Measurements from ENCODE around the gene GNAL.

Gene GNAL

DNA sequence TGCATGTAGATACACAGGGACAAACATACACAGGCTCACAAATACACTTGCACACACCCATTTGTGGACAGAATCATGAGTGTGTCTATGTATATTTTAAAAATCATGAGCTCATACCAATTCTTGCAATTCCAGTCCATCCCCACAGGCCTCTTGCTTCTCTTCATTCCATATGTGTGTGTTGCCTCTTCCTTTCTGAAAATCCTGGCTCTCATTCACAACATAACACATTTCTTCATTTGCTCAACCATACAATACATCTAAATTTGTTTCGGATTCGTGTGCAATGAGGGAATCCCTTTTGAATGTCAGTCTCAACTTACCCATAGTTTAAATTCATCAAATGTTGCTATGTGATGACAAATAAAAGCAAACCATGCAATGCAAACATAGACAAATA is 51.4 kb downstream of the GNAL start:
- no peak for DNase-seq (ENCODE audit: low spot score)
- ChIA-PET CTCF (interaction anchor here (0.6 to 1.5 kb wide), 3 partner anchors 85 to 99 kb away, joined by 3 to 9 read pairs (median 5); no protein-coding TSS in a partner anchor), POLR2A (ENCODE audit: low non-redundant PET) (no interaction called here)

DNA sequence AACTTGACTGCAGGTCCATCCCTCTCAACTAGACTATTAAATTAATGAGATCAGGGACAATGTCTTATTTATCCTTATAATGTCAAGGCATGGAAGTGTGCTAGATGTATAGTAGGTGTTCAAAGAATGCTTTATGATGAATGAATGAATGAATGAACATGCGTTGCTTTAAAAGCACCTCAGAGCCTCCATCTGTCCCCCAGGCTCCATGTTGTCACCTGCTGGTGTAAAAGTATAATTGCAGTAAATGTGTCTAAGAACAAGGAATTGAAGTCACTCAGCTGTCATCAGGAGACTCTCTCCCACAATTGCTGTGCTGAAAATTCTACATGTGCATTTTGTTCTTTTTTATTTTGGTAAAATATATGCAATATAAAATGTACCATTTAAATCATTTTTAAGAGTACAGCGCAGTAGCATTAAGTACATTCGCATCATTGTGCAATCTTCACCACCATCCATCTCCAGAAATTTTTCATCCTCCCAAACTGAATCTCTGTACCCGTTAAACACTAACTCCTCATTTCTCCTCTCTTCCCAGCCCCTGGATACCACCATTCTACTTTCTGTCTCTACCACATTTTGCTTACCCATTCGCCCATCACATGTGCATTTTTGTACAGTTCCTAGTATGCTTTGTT is 52.6 kb downstream of the GNAL start:
- ChIA-PET POLR2A (ENCODE audit: low non-redundant PET) (no interaction called here), CTCF (interaction anchor here (0.6 to 1.7 kb wide), 3 partner anchors 9 to 86 kb away, joined by 3 to 7 read pairs (median 6); no protein-coding TSS in a partner anchor)
- peak; percentile 35 for DNase-seq (ENCODE audit: low spot score)
- TF ChIP-seq, protein P1, sequence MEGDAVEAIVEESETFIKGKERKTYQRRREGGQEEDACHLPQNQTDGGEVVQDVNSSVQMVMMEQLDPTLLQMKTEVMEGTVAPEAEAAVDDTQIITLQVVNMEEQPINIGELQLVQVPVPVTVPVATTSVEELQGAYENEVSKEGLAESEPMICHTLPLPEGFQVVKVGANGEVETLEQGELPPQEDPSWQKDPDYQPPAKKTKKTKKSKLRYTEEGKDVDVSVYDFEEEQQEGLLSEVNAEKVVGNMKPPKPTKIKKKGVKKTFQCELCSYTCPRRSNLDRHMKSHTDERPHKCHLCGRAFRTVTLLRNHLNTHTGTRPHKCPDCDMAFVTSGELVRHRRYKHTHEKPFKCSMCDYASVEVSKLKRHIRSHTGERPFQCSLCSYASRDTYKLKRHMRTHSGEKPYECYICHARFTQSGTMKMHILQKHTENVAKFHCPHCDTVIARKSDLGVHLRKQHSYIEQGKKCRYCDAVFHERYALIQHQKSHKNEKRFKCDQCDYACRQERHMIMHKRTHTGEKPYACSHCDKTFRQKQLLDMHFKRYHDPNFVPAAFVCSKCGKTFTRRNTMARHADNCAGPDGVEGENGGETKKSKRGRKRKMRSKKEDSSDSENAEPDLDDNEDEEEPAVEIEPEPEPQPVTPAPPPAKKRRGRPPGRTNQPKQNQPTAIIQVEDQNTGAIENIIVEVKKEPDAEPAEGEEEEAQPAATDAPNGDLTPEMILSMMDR (conservative IDR thresholded peaks at IDR 0.05; ENCODE audit: low read depth): peak; percentile 59
- no peak overlapping the region for H3K27ac ChIP-seq

More for the DNA sequence above, 51.4 kb downstream of the GNAL start:
- H3K27ac ChIP-seq: no peak overlapping the region
- TF ChIP-seq, protein P1 (conservative IDR thresholded peaks at IDR 0.05; ENCODE audit: low read depth): no peak

DNA sequence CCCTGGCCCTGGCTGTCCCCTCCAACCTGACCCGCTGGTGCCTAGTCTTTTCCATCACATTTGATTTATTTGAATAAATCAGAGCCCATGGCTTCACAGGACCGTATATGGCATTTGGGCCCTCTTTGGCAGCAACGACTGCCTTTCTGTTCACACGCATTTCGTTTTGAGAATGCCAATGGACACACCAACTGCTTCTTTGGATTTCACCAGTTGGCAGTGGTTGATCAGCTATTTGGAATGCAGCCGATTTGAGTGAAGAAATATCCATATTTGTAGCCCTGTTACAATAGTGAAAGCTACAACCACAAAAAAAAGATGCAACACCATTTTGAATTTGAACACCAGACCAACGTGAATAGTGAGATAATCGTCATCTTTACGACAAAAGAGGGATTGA is 56.5 kb downstream of the GNAL start:
- ChIA-PET CTCF (interaction anchor here (1.1 to 2.4 kb wide), 2 partner anchors 13 to 90 kb away, joined by 3 to 6 read pairs; no protein-coding TSS in a partner anchor), POLR2A (ENCODE audit: low non-redundant PET) (no interaction called here)
- TF ChIP-seq, protein P1 (conservative IDR thresholded peaks at IDR 0.05; ENCODE audit: low read depth): no peak
- no peak for DNase-seq (ENCODE audit: low spot score)
- no peak overlapping the region for H3K27ac ChIP-seq

DNA sequence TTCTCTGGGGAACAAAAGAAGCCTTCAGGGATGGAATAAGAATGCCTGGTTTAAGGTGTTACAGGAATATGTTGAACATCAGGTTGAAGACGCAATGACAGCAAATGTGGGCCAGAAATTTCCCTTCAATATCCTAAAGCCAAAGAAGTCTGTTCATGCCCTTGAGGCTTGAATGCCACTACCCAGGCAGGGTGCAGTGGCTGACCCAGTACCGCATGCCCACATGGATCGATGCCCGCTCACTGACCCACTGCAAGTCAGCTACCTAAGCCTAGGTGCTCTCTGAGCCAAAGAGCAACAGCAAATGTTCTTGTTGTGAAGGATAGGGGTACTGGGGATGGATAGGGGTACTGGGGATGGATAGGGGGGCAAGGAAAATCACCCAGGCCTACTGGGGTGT is 58.2 kb downstream of the GNAL start:
- CTCF ChIA-PET: interaction anchor here (2.4 kb wide), 1 partner anchor 92 kb away, joined by 6 read pairs; no protein-coding TSS in a partner anchor
- POLR2A ChIA-PET (ENCODE audit: low non-redundant PET): no interaction called here
- DNase-seq (ENCODE audit: low spot score): no peak
- TF ChIP-seq, protein P1 (conservative IDR thresholded peaks at IDR 0.05; ENCODE audit: low read depth): no peak
- no peak overlapping the region for H3K27ac ChIP-seq

DNA sequence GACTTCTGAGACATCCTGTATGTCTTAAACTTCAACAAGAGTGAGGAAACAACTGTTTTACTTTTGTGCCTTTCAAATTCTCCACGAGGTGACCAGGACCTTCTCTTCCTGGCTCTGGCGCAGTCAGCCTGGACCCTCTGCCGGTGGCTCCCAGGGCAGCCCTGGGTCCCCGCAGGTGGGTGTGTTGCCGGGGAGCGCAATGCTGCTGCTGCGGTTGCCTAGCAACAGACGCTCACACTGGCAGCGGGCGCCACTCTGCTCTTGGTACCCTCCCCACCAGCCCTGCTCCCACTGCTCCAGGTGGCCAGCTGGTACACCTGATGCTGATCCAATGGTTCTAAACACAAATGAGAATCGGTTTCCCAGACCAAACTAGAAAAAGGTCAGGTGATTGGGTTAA is 58.7 kb downstream of the GNAL start:
- TF ChIP-seq, protein P1 (conservative IDR thresholded peaks at IDR 0.05; ENCODE audit: low read depth): no peak
- ChIA-PET CTCF (interaction anchor here (2.4 kb wide), 1 partner anchor 92 kb away, joined by 6 read pairs; no protein-coding TSS in a partner anchor), POLR2A (ENCODE audit: low non-redundant PET) (no interaction called here)
- no peak overlapping the region for H3K27ac ChIP-seq
- no peak for DNase-seq (ENCODE audit: low spot score)

DNA sequence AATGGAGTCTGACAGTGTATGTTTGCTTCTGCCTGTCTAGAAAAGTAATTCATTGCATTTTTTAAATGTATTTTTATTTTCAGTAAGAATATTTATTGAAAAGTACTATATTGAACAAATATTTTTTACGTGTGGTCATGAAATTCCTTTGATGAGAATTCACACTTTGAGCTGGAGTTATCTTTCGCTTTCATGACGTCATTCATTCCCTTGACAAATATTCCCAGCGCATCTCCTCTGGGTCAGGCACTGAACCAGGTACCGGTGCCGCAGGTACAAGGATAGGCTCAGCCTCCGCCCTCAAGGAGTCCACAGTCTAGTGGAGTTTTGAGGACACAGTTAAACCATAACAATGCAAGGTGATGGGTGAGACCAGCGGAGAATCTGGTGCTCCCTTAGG is 60.2 kb downstream of the GNAL start:
- no peak for DNase-seq (ENCODE audit: low spot score)
- POLR2A ChIA-PET (ENCODE audit: low non-redundant PET): no interaction called here
- H3K27ac ChIP-seq: no peak overlapping the region
- TF ChIP-seq, protein P1 (conservative IDR thresholded peaks at IDR 0.05; ENCODE audit: low read depth): no peak
- CTCF ChIA-PET: interaction anchor here (0.6 to 1.1 kb wide), 2 partner anchors 16 to 177 kb away, joined by 3 to 5 read pairs; no protein-coding TSS in a partner anchor

All from RWPE1 (cell line).